Memory B cell (primary cell): Measurements from ENCODE around the gene IFT20.
"Not testable (repeated sequence)": the region's sequence is repeated elsewhere in the genome, so short reads cannot be mapped to it uniquely, and the experiment has no call there.

Source experiments
- ATAC-seq: fragments of 150-1000 bp; cut with Tn5 transposase; 2 replicates; pipeline ENCODE4 v1.10.0; 2021; ENCODE audit warnings: low read depth, mild to moderate bottlenecking, moderate library complexity
- DNase-seq, 2 donors: peaks; one replicate each; pipeline ENCODE4 v3.0.0; 2022; ENCODE audit warnings: low spot score in 2 of 2
- H3K27ac Mint-ChIP-seq: one replicate; pipeline ENCODE4 v1.8.0; 2022; ENCODE audit warnings: mild to moderate bottlenecking, moderate library complexity, mixed read lengths
- H3K27me3 Mint-ChIP-seq: one replicate; pipeline ENCODE4 v1.8.0; 2022; ENCODE audit warnings: mixed read lengths
- H3K36me3 Mint-ChIP-seq: one replicate; pipeline ENCODE4 v1.8.0; 2022; ENCODE audit warnings: mild to moderate bottlenecking, mixed read lengths
- H3K4me1 Mint-ChIP-seq: one replicate; pipeline ENCODE4 v1.8.0; 2022; ENCODE audit warnings: mixed read lengths
- H3K4me3 Mint-ChIP-seq: one replicate; pipeline ENCODE4 v1.8.0; 2022; ENCODE audit warnings: mild to moderate bottlenecking, moderate library complexity, mixed read lengths
- H3K9me3 Mint-ChIP-seq: one replicate; pipeline ENCODE4 v1.8.0; 2022; ENCODE audit warnings: mixed read lengths

IFT20 gene

DNA sequence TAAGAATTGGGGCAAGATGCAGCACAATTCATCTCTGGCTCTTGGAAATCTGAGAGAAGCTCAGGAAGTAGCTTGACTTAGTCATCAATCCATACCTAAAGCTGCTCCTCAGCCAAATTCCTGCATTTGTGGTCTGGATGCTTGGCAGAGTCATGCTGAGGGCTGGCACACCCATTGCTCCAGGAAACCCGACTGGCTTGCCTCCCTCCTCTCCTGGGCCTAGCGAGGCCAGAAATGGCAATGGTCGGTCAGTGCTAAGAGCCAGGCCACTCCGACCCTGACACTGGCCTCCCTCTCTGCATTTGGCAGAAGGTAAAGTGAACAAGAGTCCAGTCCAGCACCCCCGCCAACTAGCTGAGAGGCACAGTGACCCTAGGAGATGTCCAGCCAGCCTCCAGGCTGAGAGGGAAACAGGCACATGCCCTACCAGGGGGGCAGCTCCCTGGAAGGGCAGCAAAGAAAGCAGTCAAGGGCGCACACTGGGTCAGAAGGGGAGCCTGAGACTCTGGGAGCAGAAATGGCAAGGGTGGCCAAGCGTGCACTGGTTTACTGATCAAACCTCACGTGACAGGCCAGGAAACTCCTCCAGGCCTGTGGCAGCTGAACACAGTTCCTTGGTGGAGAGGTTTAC lies 12.1 kb upstream of the IFT20 start:
- no peak for ATAC-seq
- DNase-seq, result no peak
- H3K36me3 Mint-ChIP-seq, result peaks cover 28% of the 10 kb centered on the region
- H3K4me3 Mint-ChIP-seq, result no peak overlapping the region
- no peak overlapping the region for H3K27ac Mint-ChIP-seq
- no peaks in the 10 kb centered on the region for H3K9me3 Mint-ChIP-seq
- no peaks in the 10 kb centered on the region for H3K27me3 Mint-ChIP-seq
- H3K4me1 Mint-ChIP-seq, result no peaks in the 10 kb centered on the region

DNA sequence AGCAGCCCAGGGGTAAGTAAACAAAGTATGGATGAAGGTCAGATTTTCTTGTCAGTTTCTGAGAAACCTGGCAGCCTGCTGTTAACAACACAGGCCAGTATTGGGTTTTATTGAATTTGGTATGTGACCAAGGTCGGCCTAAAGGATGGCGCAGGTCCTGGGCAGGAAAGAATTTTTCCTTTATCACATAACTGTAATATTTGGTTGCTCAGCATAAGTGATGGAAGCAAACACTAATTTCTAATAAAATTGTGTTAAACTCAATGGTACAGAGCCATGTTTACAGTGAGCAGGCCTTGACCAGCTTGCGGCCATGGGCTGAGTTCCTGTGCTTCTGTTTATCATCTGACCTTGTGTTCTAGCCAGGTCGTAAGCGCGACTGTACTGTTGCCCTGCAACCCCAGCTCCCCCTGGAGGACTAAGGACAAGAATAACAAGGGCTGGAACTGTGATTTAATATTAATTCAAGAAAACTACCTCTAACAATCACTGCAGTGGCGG lies 11.5 kb upstream of the IFT20 start:
- ATAC-seq (no peak), DNase-seq (no peak)
- no peak overlapping the region for H3K4me3 Mint-ChIP-seq
- no peaks in the 10 kb centered on the region for H3K9me3 Mint-ChIP-seq
- H3K27ac Mint-ChIP-seq, result no peak overlapping the region
- peaks cover 31% of the 10 kb centered on the region for H3K36me3 Mint-ChIP-seq
- H3K27me3 Mint-ChIP-seq, result no peaks in the 10 kb centered on the region
- H3K4me1 Mint-ChIP-seq, result no peaks in the 10 kb centered on the region

DNA sequence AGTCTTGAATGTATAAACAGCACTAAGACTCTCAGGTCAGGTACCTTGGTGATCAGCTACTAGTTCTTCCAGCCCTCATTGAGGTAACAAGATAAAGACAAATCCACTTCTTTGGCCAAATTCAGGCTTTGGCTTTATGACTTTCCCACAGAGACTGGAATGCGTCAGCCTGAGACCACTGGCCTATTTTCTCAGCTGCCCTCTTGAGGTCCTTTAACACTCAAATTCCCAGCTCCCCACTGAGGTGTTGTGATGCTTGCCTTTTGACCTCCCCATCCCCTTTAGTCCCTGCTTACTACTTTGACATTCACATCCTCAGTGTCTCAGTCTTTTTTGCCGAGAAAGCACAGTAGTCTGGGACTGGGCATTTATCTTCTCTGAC lies 10.9 kb upstream of the IFT20 start:
- Mint-ChIP-seq H3K4me3 (no peak overlapping the region), H3K4me1 (no peaks in the 10 kb centered on the region), H3K9me3 (no peaks in the 10 kb centered on the region), H3K36me3 (peaks cover 29% of the 10 kb centered on the region), H3K27me3 (no peaks in the 10 kb centered on the region), H3K27ac (no peak overlapping the region)
- DNase-seq (no peak), ATAC-seq (no peak)

DNA sequence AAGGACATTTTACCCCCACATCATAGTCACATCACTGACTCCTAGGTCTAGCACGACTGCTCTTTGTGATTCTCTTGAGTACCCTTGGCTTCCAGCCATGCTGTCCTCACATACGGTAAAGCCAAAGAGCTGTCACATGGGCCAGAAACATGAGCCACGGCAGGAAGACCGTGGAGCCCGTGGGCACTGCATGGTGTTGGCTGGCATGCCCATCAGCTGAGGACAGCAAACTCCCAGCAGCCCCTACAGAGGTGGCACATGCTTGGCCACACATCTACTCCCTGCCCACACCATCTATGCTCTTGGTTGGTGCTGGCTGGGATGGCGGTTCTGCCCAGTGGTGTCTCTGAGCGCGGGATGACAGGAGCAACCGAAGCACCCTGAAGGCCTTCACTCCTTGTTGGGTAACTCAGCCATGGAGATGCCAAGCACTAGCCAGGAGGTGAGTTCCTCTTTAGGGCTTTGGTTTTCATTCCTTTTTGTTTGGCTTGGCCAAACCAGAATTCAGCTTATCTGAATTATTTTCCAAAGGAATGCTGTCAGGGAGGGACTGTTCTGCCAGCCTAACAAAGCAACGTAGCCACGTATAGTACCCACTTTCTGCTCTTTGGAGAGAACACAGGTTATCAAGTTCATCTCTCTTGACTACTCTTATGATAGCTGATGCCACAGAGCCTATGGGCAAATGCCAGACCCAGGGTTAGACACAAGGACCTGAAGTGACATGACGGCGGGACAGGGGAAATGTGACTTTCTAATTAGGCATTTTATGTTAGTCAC lies 10.3 kb upstream of the IFT20 start:
- Mint-ChIP-seq H3K27me3 (no peaks in the 10 kb centered on the region), H3K4me3 (no peak overlapping the region), H3K4me1 (no peaks in the 10 kb centered on the region), H3K9me3 (no peaks in the 10 kb centered on the region), H3K36me3 (peaks cover 26% of the 10 kb centered on the region), H3K27ac (no peak overlapping the region)
- DNase-seq (no peak), ATAC-seq (no peak)

DNA sequence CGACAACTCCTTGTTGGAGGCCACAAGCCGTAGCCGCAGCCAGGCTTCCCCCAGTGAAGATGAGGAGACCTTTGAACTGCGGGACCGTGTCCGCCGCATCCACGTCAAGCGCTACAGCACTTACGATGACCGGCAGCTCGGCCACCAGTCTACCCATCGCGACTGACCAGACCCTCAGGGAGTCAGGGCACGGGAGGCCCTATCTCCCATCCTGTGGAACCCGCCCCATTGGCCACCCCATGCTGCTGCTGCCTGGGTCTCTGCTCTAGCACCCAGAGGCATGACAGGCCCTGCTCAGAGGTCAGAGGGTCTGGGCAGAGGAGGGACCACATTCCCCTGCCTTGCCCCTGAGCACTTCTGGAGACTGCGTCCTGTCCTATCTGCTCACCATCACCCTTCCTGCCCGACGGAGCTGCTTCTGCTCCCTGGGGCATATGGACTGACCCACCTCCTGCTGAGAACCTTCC lies 9.2 kb upstream of the IFT20 start:
- no peaks in the 10 kb centered on the region for H3K27me3 Mint-ChIP-seq
- ATAC-seq (no peak), DNase-seq (no peak)
- H3K4me3 Mint-ChIP-seq, result no peak overlapping the region
- H3K4me1 Mint-ChIP-seq, result no peaks in the 10 kb centered on the region
- H3K36me3 Mint-ChIP-seq, result peaks cover 20% of the 10 kb centered on the region
- no peaks in the 10 kb centered on the region for H3K9me3 Mint-ChIP-seq
- no peak overlapping the region for H3K27ac Mint-ChIP-seq

DNA sequence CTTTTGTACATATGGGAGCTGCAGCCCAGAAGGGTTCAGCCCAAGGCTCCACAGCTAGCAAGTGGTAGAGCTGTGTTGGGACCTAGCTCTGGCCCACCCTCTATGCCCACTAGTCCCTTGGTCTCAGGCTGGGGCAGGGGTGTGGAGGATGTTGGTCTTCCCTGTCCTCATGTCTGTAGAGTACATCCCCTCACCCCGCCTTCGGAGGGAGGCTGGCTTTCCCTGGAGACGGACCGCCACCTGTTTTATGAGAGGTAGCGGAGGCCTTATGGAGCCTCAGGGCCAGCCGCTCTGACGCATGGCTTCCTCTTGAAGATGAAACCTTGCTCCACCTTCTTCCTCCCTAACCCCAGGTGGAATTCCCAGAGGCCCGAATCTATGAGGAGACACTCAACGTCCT lies 8.7 kb upstream of the IFT20 start:
- H3K27me3 Mint-ChIP-seq, result no peaks in the 10 kb centered on the region
- H3K4me1 Mint-ChIP-seq, result peaks cover 2% of the 10 kb centered on the region
- H3K36me3 Mint-ChIP-seq, result peaks cover 20% of the 10 kb centered on the region
- no peak for DNase-seq
- H3K4me3 Mint-ChIP-seq, result no peak overlapping the region
- ATAC-seq, result no peak
- H3K27ac Mint-ChIP-seq, result peak overlapping the region; percentile 35
- H3K9me3 Mint-ChIP-seq, result no peaks in the 10 kb centered on the region

DNA sequence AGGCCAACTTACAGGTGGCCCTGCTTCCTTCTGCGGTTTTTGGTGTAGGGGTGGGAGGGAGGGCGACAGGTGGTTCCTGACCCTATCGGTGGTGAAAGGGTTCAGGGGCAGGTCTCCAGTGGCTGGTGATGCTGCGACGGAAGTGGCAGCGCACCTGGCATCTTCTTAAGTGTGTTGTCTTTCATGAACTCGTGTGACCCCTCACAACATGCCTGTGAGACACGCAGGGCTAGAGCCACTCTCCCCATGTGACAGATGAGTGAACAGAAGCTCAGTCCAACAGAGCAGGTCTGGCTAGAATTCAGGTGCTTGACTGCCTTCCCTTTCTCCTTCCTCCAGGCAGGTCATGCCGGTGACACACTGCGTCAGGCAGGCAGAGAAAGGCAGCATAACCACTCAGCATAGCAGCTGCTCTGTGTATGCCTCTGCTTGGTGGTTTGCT lies 8.2 kb upstream of the IFT20 start:
- Mint-ChIP-seq H3K36me3 (peaks cover 20% of the 10 kb centered on the region), H3K4me1 (peaks cover 3% of the 10 kb centered on the region), H3K4me3 (no peak overlapping the region), H3K9me3 (no peaks in the 10 kb centered on the region), H3K27me3 (no peaks in the 10 kb centered on the region), H3K27ac (peak overlapping the region; percentile 35)
- DNase-seq (no peak), ATAC-seq (peak; percentile 37)

DNA sequence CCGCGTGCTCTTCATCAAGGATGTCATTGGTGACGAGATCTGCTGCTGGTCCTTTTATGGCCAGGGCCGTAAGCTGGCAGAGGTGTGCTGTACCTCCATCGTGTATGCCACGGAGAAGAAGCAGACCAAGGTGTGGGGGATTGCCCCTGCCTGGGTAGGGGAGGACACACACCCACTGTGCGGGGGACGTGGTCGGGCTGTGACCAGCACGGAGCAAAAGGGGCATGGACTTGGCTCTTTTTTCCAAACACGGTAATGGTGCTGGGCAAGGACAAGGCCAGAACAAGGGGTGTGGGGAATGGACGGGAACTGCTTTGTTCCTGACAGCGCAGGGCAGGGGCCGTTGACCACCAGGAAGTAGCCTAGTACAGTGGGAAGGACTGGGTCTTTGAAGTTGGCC lies 7.0 kb upstream of the IFT20 start:
- H3K27ac Mint-ChIP-seq, result no peak overlapping the region
- H3K27me3 Mint-ChIP-seq, result no peaks in the 10 kb centered on the region
- no peak for DNase-seq
- ATAC-seq, result no peak
- H3K36me3 Mint-ChIP-seq, result peaks cover 17% of the 10 kb centered on the region
- H3K4me1 Mint-ChIP-seq, result peaks cover 10% of the 10 kb centered on the region
- H3K4me3 Mint-ChIP-seq, result no peak overlapping the region
- no peaks in the 10 kb centered on the region for H3K9me3 Mint-ChIP-seq

DNA sequence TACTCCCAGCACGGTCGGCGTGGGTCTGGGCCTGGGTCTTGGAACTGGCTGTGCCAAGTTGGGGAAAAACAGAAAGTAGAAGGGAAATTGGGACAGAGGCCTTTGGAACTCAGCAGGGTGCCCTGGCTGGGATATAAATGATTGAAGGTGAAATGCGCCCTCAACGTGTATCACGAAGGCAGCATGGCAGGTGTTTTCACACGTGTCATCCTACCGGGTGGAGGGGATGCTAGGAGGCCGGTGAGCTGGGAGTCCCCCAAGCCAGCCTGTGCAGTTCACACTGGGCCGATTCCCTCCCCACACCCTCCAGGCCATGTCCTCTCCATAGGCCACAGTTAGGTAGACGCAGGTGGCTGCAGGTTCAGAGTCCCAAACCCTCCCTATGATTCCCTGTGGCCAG lies 6.2 kb upstream of the IFT20 start:
- DNase-seq, result no peak
- no peaks in the 10 kb centered on the region for H3K9me3 Mint-ChIP-seq
- no peaks in the 10 kb centered on the region for H3K27me3 Mint-ChIP-seq
- H3K36me3 Mint-ChIP-seq, result peaks cover 15% of the 10 kb centered on the region
- peaks cover 15% of the 10 kb centered on the region for H3K4me1 Mint-ChIP-seq
- H3K27ac Mint-ChIP-seq, result no peak overlapping the region
- ATAC-seq, result no peak
- no peak overlapping the region for H3K4me3 Mint-ChIP-seq

DNA sequence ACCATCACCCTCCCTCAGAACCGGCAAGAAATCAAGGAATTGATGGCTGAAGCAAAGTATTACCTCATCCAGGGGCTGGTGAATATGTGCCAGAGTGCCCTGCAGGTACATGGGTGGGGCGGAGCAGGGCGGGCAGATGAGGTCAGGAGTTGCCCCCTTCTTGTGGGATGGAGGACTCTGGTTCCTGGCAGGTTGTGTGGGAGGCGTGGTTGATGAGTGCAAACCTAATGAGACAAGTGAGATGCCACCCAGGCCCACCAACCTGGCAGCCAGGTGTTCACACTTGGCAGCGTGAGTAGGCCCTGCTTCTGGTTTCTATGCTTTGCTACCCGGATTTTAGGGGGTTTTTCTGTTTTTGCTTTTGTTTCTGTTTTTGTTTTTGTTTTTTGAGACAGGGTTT lies 5.1 kb upstream of the IFT20 start:
- no peak overlapping the region for H3K27ac Mint-ChIP-seq
- peaks cover 11% of the 10 kb centered on the region for H3K36me3 Mint-ChIP-seq
- no peaks in the 10 kb centered on the region for H3K27me3 Mint-ChIP-seq
- no peak for DNase-seq
- H3K9me3 Mint-ChIP-seq, result no peaks in the 10 kb centered on the region
- no peak for ATAC-seq
- H3K4me3 Mint-ChIP-seq, result no peak overlapping the region
- H3K4me1 Mint-ChIP-seq, result peaks cover 21% of the 10 kb centered on the region

DNA sequence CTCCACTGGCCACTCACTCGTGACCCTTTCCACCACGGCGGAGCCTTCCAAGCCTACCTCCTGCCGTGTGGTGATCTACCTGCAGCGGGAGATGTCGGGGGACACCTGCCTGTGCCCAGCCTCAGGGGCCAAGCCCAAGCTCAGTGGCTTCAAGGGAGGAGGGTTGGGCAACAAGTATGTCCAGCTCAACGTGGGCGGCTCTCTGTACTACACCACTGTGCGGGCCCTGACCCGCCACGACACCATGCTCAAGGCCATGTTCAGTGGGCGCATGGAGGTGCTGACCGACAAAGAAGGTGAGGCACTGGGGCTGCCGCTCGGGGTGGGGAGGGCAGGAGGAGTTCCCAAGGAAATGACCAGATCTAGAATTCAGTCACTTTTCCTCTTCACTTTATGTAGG lies 4.2 kb upstream of the IFT20 start:
- Mint-ChIP-seq H3K4me1 (peaks cover 27% of the 10 kb centered on the region), H3K9me3 (no peaks in the 10 kb centered on the region), H3K27ac (no peak overlapping the region), H3K36me3 (peaks cover 11% of the 10 kb centered on the region), H3K4me3 (no peak overlapping the region), H3K27me3 (no peaks in the 10 kb centered on the region)
- ATAC-seq (no peak), DNase-seq (no peak)

DNA sequence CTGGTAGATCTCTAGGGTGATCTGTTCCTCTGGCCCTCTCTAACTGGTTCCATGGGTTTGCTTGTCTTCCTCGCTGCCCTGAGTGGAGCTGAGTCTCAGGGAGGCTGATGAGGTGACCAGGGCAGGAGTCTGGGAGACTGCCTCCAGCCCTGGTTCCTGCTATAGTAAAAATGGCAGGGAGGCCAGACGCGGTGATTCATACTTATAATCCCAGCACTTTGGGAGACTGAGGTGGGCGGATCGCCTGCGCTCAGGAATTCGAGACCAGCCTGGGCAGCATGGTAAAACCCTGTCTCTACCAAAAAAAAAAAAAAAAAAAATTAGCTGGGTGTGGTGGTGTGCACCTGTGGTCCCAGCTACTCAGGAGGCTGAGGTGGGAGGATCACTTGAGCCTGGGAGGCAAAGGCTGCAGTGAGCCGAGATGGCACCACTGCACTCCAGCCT lies 3.5 kb upstream of the IFT20 start:
- H3K27me3 Mint-ChIP-seq, H3K9me3 Mint-ChIP-seq, ATAC-seq, DNase-seq, H3K4me3 Mint-ChIP-seq, H3K27ac Mint-ChIP-seq: not testable (repeated sequence)
- peaks cover 33% of the 10 kb centered on the region for H3K4me1 Mint-ChIP-seq
- H3K36me3 Mint-ChIP-seq, result peaks cover 10% of the 10 kb centered on the region

DNA sequence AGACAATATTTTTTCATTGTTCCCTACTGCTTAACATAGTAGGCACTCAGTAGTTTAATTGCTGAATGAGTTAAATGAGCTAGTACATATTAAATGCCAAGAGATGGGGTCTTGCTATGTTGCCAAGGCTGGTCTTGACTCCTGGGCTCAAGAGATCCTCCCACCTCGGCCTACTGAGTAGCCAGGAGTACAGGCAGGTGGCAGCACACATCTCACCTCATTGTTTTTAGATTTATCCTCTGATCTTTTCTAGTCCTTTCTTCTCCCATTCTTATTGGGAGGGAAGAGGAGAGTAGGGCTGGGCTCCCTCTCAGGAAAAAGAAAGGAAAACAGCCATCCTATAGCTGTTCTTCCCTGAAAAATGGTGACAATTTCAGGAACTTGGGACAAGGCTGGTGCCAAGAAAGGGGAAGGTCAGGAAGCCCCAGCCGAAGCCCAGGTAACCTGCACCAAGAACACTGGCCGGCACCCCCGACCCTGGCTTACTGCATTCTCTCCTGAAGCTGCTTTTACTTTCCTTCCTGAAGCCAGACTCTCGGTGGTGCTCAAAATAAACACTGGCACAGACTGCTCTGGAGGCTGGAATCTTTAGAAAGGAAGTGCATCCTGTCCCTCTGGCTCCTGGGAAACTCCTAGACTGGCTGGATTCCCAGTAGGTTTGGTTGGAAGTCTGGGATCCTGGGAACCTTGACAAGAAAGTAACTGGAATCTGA lies 2.9 kb upstream of the IFT20 start:
- ATAC-seq, result no peak
- H3K27ac Mint-ChIP-seq, result peak overlapping the region; percentile 16
- peaks cover 9% of the 10 kb centered on the region for H3K36me3 Mint-ChIP-seq
- no peak overlapping the region for H3K4me3 Mint-ChIP-seq
- DNase-seq, result no peak
- H3K9me3 Mint-ChIP-seq, result no peaks in the 10 kb centered on the region
- H3K4me1 Mint-ChIP-seq, result peaks cover 33% of the 10 kb centered on the region
- H3K27me3 Mint-ChIP-seq, result no peaks in the 10 kb centered on the region
